NB4 (cell line): ENCODE data around the gene MET.
"Not testable (repeated sequence)": the region's sequence is repeated elsewhere in the genome, so short reads cannot be mapped to it uniquely, and the experiment has no call there.

Experiments used
- DNase-seq: peaks from one replicate; pipeline ENCODE4 v3.0.0; 2010; ENCODE audit warnings: low read depth
- H3K4me3 ChIP-seq: one replicate; pipeline ENCODE4 v1.5.1; 2011; ENCODE audit warnings: mild to moderate bottlenecking, low read depth, low read length, moderate library complexity
- CTCF ChIP-seq: IDR thresholded peaks from one replicate; pipeline ENCODE4 v1.5.1; 2012; ENCODE audit warnings: low read depth, low read length
- MAX ChIP-seq: IDR thresholded peaks from 2 replicates; pipeline ENCODE4 v1.6.1; 2011; ENCODE audit warnings: low read depth, low read length
- MYC ChIP-seq: IDR thresholded peaks from 2 replicates; pipeline ENCODE4 v1.6.1; 2011; ENCODE audit warnings: low read depth, low read length
- POLR2A ChIP-seq: IDR thresholded peaks from 2 replicates; pipeline ENCODE4 v1.6.1; 2011; ENCODE audit warnings: mild to moderate bottlenecking; ENCODE audit not compliant: insufficient read length; ENCODE audit errors: extremely low read depth

MET gene

DNA sequence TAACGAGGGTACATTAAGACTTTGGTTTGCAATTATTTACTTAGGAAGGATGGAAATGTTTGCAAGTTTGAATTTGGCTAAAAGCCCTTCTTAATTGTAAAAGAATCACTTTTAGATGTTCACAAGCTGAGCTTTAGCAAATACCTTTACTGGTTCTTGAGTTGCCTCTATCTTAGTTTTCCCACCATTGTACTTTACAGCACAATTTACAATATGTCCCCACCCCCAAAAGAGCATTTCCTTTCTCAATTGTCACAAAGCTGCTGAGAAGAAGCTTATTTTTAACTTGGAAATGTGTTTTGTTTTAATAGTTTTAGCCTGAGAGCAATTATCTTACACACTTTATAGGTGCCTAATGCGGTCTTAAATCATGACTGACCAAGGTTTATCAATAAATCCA is 81.1 kb downstream of the MET start:
- TF ChIP-seq MYC (no peak), MAX (no peak), CTCF (no peak), POLR2A (no peak)
- no peak overlapping the region for H3K4me3 ChIP-seq

DNA sequence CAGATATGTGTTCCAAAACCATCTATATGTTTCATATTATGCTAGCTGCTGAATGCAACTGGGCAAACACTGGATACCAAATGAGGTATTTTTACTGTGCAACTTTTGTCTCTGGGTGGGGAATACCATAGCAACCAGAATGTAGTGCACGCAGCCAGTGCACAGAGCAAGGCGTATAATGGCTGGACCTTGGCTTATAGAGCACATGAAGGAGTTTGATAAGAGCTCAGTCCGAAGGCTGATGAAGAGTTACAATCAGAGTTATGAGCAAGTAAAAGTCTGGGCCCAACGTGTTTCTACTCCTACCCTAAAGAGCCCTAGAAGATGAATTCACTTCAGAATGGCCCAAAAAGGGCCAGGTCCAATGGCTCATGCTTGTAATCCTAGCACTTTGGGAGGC is 82.2 kb downstream of the MET start:
- no peak for TF ChIP-seq CTCF
- no peak for TF ChIP-seq MAX
- TF ChIP-seq MYC = no peak
- no peak for TF ChIP-seq POLR2A

More for the DNA sequence above, 81.1 kb downstream of the MET start:
- DNase-seq = no peak

GRCh38 chr7:116757283-116757682 is 85.3 kb downstream of the MET start:
- TF ChIP-seq MAX (no peak), MYC (no peak), POLR2A (no peak), CTCF (no peak)
- no peak overlapping the region for H3K4me3 ChIP-seq
- no peak for DNase-seq

More for the DNA sequence above, 82.2 kb downstream of the MET start:
- H3K4me3 ChIP-seq = no peak overlapping the region
- DNase-seq = no peak

DNA sequence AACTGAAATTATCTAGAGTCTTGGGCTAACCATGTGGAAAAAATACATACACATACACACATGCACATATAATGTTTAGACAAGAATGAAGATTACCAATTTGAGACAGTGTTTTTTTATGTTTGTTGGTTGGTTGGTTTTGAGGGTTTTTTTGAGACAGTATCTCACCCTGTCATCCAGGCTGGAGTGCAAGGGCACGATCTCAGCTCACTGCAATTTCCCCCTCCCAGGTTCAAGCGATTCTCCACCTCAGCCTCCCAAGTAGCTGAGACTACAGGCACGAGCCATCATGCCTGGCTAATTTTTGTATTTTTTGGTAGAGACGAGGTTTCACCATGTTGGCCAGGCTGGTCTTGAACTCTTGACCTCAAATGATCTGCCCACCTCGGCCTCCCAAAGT is 87.6 kb downstream of the MET start:
- not testable (repeated sequence) for DNase-seq, H3K4me3 ChIP-seq

GRCh38 chr7:116762971-116763370 is 91.0 kb downstream of the MET start:
- no peak overlapping the region for H3K4me3 ChIP-seq
- TF ChIP-seq MYC (no peak), CTCF (no peak), POLR2A (no peak)
- no peak for DNase-seq

- TF ChIP-seq MAX = no peak
- TF ChIP-seq POLR2A = no peak
- no peak for TF ChIP-seq MYC
- DNase-seq = no peak
- no peak overlapping the region for H3K4me3 ChIP-seq
Measured at GRCh38 chr7:116763647-116764046, 91.7 kb downstream of the MET start.

- no peak for DNase-seq
- TF ChIP-seq POLR2A (no peak), CTCF (no peak), MYC (no peak)
- no peak overlapping the region for H3K4me3 ChIP-seq
Measured at GRCh38 chr7:116766881-116767280, 94.9 kb downstream of the MET start.
